ENCODE results near the gene ATP2B2.

DNA sequence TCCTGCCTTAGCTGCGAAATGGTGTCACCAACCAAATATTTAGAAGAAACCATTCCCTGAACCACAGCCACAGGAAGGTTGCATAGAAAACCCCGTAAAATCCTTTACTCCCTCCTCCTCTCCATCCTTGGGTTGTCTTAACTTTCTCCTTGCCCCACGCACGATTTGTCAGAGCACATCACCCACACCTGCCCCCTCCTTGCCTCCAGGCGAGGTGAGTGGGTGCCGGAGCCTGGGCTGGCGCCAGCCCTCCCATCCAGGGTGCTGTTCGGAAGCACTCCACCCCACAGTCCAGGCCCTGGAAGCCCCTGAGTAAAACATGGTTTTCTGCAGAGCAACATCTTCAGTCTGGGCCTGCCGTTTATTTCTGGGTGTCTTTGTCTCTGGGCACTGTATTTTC lies 216.3 kb downstream of the ATP2B2 start:
- TF ChIP-seq POLR2A (IDR thresholded peaks at IDR 0.05) (no peak), CTCF (IDR thresholded peaks at IDR 0.05) (no peak), POLR2AphosphoS5 (IDR thresholded peaks at IDR 0.05) (no peak)
